ENCODE measurements around the gene IL16. TPM values are rescaled to one million over a fixed set of nuclear protein-coding genes. Genes with fewer than 3 reads are reported as not detected.

The IL16 gene
- total RNA-seq, 1 donor from 2014 or later, result 0.05 TPM

DNA sequence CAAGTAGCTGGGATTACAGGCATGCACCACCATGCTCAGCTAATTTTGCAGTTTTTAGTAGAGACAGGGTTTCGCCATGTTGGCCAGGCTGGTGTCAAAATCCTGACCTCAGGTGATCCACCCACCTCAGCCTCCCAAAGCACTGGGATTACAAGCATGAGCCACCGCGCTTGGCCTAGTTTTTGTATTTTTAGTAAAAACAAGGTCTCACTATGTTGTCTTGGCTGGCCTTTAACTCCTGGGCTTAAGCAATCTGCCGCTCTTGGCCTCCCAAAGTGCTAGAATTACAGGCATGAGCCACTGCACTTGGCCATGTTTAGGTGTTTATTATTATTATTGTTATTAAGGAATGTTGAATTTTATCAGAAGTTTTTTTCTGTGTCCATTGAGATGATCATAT lies 14.7 kb downstream of the IL16 start:
- TF ChIP-seq, protein P1, sequence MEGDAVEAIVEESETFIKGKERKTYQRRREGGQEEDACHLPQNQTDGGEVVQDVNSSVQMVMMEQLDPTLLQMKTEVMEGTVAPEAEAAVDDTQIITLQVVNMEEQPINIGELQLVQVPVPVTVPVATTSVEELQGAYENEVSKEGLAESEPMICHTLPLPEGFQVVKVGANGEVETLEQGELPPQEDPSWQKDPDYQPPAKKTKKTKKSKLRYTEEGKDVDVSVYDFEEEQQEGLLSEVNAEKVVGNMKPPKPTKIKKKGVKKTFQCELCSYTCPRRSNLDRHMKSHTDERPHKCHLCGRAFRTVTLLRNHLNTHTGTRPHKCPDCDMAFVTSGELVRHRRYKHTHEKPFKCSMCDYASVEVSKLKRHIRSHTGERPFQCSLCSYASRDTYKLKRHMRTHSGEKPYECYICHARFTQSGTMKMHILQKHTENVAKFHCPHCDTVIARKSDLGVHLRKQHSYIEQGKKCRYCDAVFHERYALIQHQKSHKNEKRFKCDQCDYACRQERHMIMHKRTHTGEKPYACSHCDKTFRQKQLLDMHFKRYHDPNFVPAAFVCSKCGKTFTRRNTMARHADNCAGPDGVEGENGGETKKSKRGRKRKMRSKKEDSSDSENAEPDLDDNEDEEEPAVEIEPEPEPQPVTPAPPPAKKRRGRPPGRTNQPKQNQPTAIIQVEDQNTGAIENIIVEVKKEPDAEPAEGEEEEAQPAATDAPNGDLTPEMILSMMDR (conservative IDR thresholded peaks at IDR 0.05), result no peak

DNA sequence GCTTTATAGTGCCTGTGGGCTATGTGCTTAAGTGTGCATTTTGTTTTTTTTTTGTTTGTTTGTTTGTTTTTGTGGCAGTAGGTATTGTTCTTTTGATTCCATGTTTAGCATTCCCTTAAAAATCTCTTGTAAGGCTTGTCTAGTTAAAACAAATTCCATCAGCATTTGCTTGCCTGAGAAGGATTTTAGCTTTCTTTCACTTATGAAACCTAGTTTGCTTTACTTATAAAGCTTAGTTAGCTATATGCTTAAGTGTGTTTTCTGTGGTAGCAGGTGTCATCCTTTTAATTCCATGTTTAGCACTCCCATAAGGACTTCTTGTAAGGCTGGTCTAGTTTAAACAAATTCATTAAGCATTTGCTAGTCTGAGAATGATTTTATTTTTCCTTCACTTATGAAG lies 17.3 kb downstream of the IL16 start:
- Mint-ChIP-seq H3K4me3 (no peak overlapping the region), H3K9me3 (peaks cover 4% of the 10 kb centered on the region), H3K36me3 (ENCODE audit: low read depth) (peaks cover 3% of the 10 kb centered on the region), H3K27ac (ENCODE audit: unreplicated experiment) (no peak overlapping the region), H3K27me3 (ENCODE audit: low read depth) (no peaks in the 10 kb centered on the region), H3K4me1 (no peaks in the 10 kb centered on the region)
- DNase-seq (ENCODE audit: low read depth, low spot score), result no peak
- TF ChIP-seq, protein P1 (conservative IDR thresholded peaks at IDR 0.05), result no peak

More for the DNA sequence above, 14.7 kb downstream of the IL16 start:
- Mint-ChIP-seq H3K27ac (ENCODE audit: unreplicated experiment) (no peak overlapping the region), H3K36me3 (ENCODE audit: low read depth) (peaks cover 3% of the 10 kb centered on the region), H3K4me1 (no peaks in the 10 kb centered on the region), H3K27me3 (ENCODE audit: low read depth) (no peaks in the 10 kb centered on the region), H3K4me3 (no peak overlapping the region), H3K9me3 (peaks cover 11% of the 10 kb centered on the region)
- DNase-seq (ENCODE audit: low read depth, low spot score), result no peak

DNA sequence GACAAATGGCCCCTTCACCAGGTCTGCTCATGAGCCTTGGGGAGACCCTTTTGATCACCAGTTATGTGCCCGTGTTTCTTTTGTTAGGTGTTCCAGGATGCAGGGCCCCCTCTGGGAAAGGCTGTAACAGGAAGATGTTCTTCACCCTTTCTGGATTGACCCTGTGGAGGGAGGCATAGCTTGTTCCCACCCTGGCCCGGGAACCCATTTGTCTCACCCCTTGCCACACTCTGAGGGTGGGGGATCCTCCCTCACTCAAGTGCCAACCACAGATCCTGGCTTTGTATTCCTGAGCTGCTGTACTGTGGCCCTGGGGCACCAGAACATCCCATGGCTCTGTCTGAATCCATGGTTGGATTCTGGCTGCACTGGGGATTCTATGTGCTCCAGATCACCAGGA lies 18.9 kb downstream of the IL16 start:
- Mint-ChIP-seq H3K9me3 (peaks cover 4% of the 10 kb centered on the region), H3K36me3 (ENCODE audit: low read depth) (peaks cover 3% of the 10 kb centered on the region), H3K27ac (ENCODE audit: unreplicated experiment) (no peak overlapping the region), H3K27me3 (ENCODE audit: low read depth) (no peaks in the 10 kb centered on the region), H3K4me1 (no peaks in the 10 kb centered on the region), H3K4me3 (no peak overlapping the region)
- TF ChIP-seq, protein P1 (conservative IDR thresholded peaks at IDR 0.05), result no peak
- DNase-seq (ENCODE audit: low read depth, low spot score), result no peak

DNA sequence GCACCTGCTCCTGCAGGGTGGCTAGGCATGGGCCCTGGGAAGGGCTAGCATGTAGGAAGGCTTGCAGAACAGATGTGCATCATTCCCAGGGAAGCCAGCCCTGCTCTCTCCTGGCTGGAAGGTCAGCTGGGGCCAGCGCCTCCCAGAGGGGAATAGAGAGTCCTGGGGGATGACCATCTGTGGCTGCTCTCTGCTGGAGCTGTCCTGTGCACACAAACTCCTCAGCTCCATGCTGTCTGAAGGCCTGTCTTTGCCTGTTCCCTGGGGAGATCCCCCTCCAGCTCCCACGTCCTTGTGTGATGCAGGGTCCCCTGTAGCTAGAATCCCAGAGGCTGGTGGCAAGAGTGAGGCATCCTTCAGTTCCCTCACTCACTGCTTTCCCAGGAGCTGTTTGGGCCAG lies 19.3 kb downstream of the IL16 start:
- H3K36me3 Mint-ChIP-seq (ENCODE audit: low read depth), result peaks cover 3% of the 10 kb centered on the region
- peaks cover 4% of the 10 kb centered on the region for H3K9me3 Mint-ChIP-seq
- H3K4me1 Mint-ChIP-seq, result no peaks in the 10 kb centered on the region
- H3K27ac Mint-ChIP-seq (ENCODE audit: unreplicated experiment), result no peak overlapping the region
- H3K4me3 Mint-ChIP-seq, result no peak overlapping the region
- DNase-seq (ENCODE audit: low read depth, low spot score), result no peak
- no peaks in the 10 kb centered on the region for H3K27me3 Mint-ChIP-seq (ENCODE audit: low read depth)
- TF ChIP-seq, protein P1 (conservative IDR thresholded peaks at IDR 0.05), result no peak

DNA sequence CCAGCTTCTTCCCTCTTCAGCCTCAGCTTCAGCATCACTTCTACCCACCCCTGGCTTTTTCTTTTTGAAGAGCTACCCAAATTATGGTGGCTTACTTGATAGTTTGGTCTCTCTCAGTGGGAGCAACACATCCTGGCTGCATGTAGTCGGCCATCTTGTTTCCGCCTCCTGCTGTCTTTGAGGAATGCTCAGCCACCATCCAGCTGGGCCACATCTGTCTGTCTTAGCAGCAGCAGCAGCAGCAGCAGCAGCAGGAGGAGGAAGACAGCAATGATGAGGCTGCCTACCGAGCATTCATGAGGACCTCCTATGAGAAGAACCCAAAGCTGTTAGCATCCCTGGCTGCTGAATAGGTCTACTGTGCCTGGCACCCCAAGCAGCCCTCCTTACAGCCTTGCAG lies 19.7 kb downstream of the IL16 start:
- H3K27ac Mint-ChIP-seq (ENCODE audit: unreplicated experiment), result no peak overlapping the region
- TF ChIP-seq, protein P1 (conservative IDR thresholded peaks at IDR 0.05), result no peak
- no peak for DNase-seq (ENCODE audit: low read depth, low spot score)
- no peaks in the 10 kb centered on the region for H3K27me3 Mint-ChIP-seq (ENCODE audit: low read depth)
- H3K9me3 Mint-ChIP-seq, result peaks cover 4% of the 10 kb centered on the region
- H3K4me3 Mint-ChIP-seq, result no peak overlapping the region
- H3K4me1 Mint-ChIP-seq, result no peaks in the 10 kb centered on the region
- peaks cover 3% of the 10 kb centered on the region for H3K36me3 Mint-ChIP-seq (ENCODE audit: low read depth)

DNA sequence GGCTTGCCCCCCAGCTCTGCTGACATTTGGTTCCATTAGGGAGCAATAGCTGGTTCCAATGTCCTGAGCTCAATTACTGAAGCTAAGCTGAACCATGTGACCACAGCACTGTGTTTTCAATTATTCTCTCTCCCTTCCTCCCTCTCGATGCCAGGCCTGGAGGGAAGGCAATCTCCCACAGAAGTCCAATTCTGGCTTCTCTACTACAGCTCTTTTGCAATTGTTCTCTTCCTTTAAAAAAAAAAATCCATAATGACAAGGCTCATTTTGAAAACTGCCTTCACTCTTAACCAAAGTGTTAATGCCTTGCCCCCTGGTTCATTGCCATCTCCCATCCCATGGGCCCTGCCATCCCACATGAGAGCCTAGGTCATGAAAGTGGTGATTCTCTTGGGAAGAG lies 24.8 kb downstream of the IL16 start:
- DNase-seq (ENCODE audit: low read depth, low spot score), result no peak
- Mint-ChIP-seq H3K27me3 (ENCODE audit: low read depth) (peaks cover 5% of the 10 kb centered on the region), H3K9me3 (no peaks in the 10 kb centered on the region), H3K4me1 (no peaks in the 10 kb centered on the region), H3K4me3 (no peak overlapping the region), H3K27ac (ENCODE audit: unreplicated experiment) (no peak overlapping the region), H3K36me3 (ENCODE audit: low read depth) (no peaks in the 10 kb centered on the region)
- TF ChIP-seq, protein P1 (conservative IDR thresholded peaks at IDR 0.05), result no peak

Measured in neural crest cell (in vitro differentiated cells).